Measurements from ENCODE around the gene ANK3. TPM values are rescaled to one million over a fixed set of nuclear protein-coding genes. Genes with fewer than 3 reads are reported as not detected.

The ANK3 gene
- polyA plus RNA-seq, 3 donors: not detected

DNA sequence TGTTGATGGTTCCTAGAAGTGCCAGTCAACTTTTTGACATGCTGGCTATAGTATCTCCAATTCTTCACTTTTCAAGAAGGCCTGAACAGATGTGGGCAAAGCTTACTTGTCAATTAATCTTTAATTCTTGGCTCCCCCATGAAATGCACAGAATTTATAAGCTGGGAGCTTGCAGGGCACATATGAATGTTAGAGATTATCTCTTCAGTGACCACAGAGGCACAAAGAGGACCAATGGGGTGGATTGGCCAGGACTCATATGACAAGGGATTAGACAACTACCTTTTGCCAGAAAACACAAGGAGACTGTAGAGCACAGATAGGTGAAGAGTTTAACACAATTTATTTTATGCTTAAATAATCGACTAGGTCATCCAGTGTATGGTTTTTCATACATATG is 361.6 kb downstream of the ANK3 start:
- Histone ChIP-seq H3K79me2 (ENCODE audit: insufficient read depth, low read length) (no peaks in the 10 kb centered on the region), H3K9me3 (replicated peaks in 1 of 2; ENCODE audit: control insufficient read depth in 1 of 2, insufficient read depth in 1 of 2, low read length in 2 of 2) (no peaks in the 10 kb centered on the region), H3K36me3 (replicated peaks in 1 of 2; ENCODE audit: control insufficient read depth in 1 of 2, insufficient read depth in 2 of 2, low read length in 2 of 2) (no peaks in the 10 kb centered on the region), H3K4me1 (ENCODE audit: control insufficient read depth in 1 of 2, insufficient read depth in 2 of 2, low read length in 2 of 2) (peaks cover 38% of the 10 kb centered on the region in 2 donors), H4K20me1 (ENCODE audit: insufficient read depth, low read length) (no peaks in the 10 kb centered on the region), H3K4me3 (replicated peaks in 1 of 3; ENCODE audit: low read depth in 2 of 3, low read length in 3 of 3) (no peak overlapping the region), H3K27ac (ENCODE audit: low read depth in 1 of 2, low read length in 2 of 2) (no peak overlapping the region), H3K27me3 (ENCODE audit: control insufficient read depth in 2 of 2, insufficient read depth in 2 of 2, low read length in 2 of 2) (no peaks in the 10 kb centered on the region), H2AFZ (ENCODE audit: insufficient read depth, low read depth, low read length, poor library complexity, severe bottlenecking) (no peak overlapping the region), H3K4me2 (replicated peaks; ENCODE audit: extremely low read depth, low read length, poor library complexity, severe bottlenecking) (no peak overlapping the region), H3K9ac (ENCODE audit: insufficient read depth, low read length, poor library complexity, severe bottlenecking) (no peak overlapping the region)
- Mint-ChIP-seq H3K36me3 (no peaks in the 10 kb centered on the region), H3K27me3 (ENCODE audit: low read depth in 3 of 3) (peaks cover 0 to 2% (median 2%) of the 10 kb centered on the region in 3 donors), H3K9me3 (no peaks in the 10 kb centered on the region), H3K27ac (no peak overlapping the region), H3K4me3 (no peak overlapping the region), H3K4me1 (peaks cover 37% of the 10 kb centered on the region)
- no peak for DNase-seq
- intact Hi-C loops (cut with micrococcal nuclease): no loop called here
- WGBS (ENCODE audit: insufficient coverage): no CpG with 5 or more reads among the region's 1 CpG
- TF ChIP-seq, protein P1, sequence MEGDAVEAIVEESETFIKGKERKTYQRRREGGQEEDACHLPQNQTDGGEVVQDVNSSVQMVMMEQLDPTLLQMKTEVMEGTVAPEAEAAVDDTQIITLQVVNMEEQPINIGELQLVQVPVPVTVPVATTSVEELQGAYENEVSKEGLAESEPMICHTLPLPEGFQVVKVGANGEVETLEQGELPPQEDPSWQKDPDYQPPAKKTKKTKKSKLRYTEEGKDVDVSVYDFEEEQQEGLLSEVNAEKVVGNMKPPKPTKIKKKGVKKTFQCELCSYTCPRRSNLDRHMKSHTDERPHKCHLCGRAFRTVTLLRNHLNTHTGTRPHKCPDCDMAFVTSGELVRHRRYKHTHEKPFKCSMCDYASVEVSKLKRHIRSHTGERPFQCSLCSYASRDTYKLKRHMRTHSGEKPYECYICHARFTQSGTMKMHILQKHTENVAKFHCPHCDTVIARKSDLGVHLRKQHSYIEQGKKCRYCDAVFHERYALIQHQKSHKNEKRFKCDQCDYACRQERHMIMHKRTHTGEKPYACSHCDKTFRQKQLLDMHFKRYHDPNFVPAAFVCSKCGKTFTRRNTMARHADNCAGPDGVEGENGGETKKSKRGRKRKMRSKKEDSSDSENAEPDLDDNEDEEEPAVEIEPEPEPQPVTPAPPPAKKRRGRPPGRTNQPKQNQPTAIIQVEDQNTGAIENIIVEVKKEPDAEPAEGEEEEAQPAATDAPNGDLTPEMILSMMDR (IDR thresholded peaks at IDR 0.05): no peak

DNA sequence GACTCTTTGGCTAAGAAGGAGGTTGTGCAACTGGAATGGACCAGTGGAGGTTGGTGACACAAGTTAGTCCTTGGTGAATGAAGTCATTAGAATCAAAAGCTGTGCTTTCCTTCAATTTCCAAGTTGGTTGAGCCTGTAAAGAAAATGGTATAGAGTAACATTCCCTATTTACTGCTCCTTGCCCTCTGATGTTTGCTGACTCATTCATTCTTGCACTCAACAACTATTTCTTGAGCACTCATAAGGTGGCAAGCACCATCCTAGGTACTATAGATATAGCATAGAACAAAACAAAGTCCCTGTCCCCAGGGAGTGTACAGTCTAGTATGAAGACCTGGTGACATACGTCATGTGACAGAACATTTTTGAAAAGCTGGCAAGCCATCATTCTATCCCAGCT is 364.4 kb downstream of the ANK3 start:
- H2AFZ ChIP-seq (ENCODE audit: insufficient read depth, low read depth, low read length, poor library complexity, severe bottlenecking): no peak overlapping the region

More for the DNA sequence above, 364.4 kb downstream of the ANK3 start:
- H3K27me3 ChIP-seq (ENCODE audit: control insufficient read depth in 2 of 2, insufficient read depth in 2 of 2, low read length in 2 of 2): no peaks in the 10 kb centered on the region
- DNase-seq: no peak
- peaks cover 10% of the 10 kb centered on the region in 2 donors for H3K4me1 ChIP-seq (ENCODE audit: control insufficient read depth in 1 of 2, insufficient read depth in 2 of 2, low read length in 2 of 2)
- no peaks in the 10 kb centered on the region for H3K27me3 Mint-ChIP-seq (ENCODE audit: low read depth in 3 of 3)
- H3K79me2 ChIP-seq (ENCODE audit: insufficient read depth, low read length): no peaks in the 10 kb centered on the region
- H3K4me3 Mint-ChIP-seq: no peak overlapping the region
- H3K36me3 ChIP-seq (replicated peaks in 1 of 2; ENCODE audit: control insufficient read depth in 1 of 2, insufficient read depth in 2 of 2, low read length in 2 of 2): no peaks in the 10 kb centered on the region
- TF ChIP-seq, protein P1 (IDR thresholded peaks at IDR 0.05): no peak
- H3K4me3 ChIP-seq (replicated peaks in 1 of 3; ENCODE audit: low read depth in 2 of 3, low read length in 3 of 3): no peak overlapping the region
- no peak overlapping the region for H3K27ac ChIP-seq (ENCODE audit: low read depth in 1 of 2, low read length in 2 of 2)
- H3K9me3 Mint-ChIP-seq: no peaks in the 10 kb centered on the region
- no peaks in the 10 kb centered on the region for H4K20me1 ChIP-seq (ENCODE audit: insufficient read depth, low read length)
- no peaks in the 10 kb centered on the region for H3K36me3 Mint-ChIP-seq
- intact Hi-C loops (cut with micrococcal nuclease): no loop called here
- WGBS (ENCODE audit: insufficient coverage): no CpG with 5 or more reads among the region's 1 CpG
- H3K4me1 Mint-ChIP-seq: peaks cover 10% of the 10 kb centered on the region
- no peaks in the 10 kb centered on the region for H3K9me3 ChIP-seq (replicated peaks in 1 of 2; ENCODE audit: control insufficient read depth in 1 of 2, insufficient read depth in 1 of 2, low read length in 2 of 2)
- no peak overlapping the region for H3K9ac ChIP-seq (ENCODE audit: insufficient read depth, low read length, poor library complexity, severe bottlenecking)
- no peak overlapping the region for H3K27ac Mint-ChIP-seq
- no peak overlapping the region for H3K4me2 ChIP-seq (replicated peaks; ENCODE audit: extremely low read depth, low read length, poor library complexity, severe bottlenecking)

Measured in CD14-positive monocyte (primary cell).